G401.6 (cell line): ENCODE measurements around the gene MISP3.
"Not testable (repeated sequence)": the region's sequence is repeated elsewhere in the genome, so short reads cannot be mapped to it uniquely, and the experiment has no call there.

Source experiments
- FAIRE-seq: peaks from 2 replicates; lab custom pipeline; 2012; peaks lifted over from hg19 to GRCh38; lab: Jason Lieb, UNC

MISP3 gene

GRCh38 chr19:14072535-14073260 is at the start of gene MISP3:
Gene MISP3 (plus strand): TSS chr19:14072786. CDS start chr19:14073310, 524 bp downstream.
- FAIRE-seq: no peak

- FAIRE-seq: peak; percentile 84
These were observed 49.0 kb upstream of the MISP3 start for GRCh38 chr19:14023404-14024235.

GRCh38 chr19:14026652-14027192 is 45.9 kb upstream of the MISP3 start:
- FAIRE-seq: not testable (repeated sequence)

DNA sequence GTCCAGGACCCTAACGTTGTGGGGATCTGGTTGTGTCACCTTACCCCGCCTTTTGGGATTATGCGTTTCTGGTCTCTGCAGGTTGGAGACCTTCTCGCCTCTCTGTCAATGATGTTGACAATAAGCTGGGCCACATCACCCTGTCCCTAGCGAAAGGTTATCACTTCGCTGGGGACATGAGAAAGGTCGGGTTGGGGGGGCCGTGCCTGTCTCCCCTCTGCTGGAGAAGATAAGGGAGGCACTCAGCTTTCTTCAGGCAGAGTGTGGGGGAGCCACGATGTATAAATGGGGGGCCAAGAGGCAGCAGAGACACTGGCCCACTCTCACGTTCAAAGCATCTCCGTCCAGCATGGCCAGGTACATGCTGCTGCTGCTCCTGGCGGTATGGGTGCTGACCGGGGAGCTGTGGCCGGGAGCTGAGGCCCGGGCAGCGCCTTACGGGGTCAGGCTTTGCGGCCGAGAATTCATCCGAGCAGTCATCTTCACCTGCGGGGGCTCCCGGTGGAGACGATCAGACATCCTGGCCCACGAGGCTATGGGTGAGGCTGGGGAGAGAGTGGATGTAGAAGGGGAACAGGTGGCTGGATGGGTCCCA is 44.6 kb upstream of the MISP3 start, which contains the start of gene RLN3:
Gene RLN3, plus strand, starts transcription at position 293 of the 595 bp plus-strand sequence. Its CDS starts 57 bp downstream, at position 350.
- no peak for FAIRE-seq

DNA sequence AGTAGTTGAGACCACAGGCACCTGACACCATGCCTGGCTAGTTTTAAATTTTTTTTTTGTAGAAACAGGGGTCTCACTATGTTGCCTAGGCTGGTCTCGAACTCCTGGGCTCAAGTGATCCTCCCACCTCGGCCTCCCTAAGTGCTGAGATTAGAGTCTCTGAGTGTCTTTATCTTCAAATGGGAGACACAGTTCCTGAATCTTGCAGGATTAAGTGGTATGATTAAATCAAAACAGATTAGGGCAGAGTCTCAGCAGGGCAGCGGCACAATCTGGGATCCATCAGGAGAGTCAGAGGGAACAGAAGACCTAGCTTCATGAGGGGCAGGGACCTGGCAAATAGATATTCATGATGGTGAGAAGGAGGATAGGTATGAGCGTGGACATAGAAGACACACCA is 43.7 kb upstream of the MISP3 start:
- FAIRE-seq: no peak

- no peak for FAIRE-seq
These were observed 41.4 kb upstream of the MISP3 start for GRCh38 chr19:14030997-14031718.

DNA sequence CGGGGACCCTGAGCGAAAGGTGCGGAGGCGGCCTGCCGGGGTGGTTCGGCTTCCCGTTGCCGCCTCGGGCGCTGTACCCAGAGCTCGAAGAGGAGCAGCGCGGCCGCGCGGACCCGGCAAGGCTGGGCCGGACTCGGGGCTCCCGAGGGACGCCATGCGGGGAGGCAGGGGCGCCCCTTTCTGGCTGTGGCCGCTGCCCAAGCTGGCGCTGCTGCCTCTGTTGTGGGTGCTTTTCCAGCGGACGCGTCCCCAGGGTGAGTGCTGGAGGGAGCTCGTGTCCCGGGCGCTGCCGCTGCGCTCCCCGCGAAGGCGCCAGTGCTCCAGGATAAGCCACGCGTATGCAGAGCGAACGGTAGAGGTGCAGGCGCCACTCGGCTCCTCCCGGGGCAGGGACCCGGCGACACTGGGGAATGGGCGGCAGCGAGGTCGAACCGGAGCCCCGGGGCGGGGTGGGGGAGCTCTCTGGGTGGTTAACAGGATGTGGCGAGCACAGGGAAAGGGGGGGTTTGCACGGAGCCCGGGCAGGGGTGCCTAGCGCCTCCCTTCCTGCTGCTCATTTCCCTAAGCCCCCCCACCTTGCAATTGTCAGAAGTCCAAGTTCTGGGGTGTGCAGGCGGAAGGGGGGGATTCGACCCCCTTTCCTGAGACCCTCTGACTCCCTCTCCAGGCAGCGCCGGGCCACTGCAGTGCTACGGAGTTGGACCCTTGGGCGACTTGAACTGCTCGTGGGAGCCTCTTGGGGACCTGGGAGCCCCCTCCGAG is 40.7 kb upstream of the MISP3 start, which contains the start of gene IL27RA:
Gene IL27RA, plus strand, starts transcription at position 44 of the 762 bp plus-strand sequence. Its CDS starts 111 bp downstream, at position 155.
- no peak for FAIRE-seq

GRCh38 chr19:14033946-14034345 is 38.6 kb upstream of the MISP3 start:
- FAIRE-seq: no peak

DNA sequence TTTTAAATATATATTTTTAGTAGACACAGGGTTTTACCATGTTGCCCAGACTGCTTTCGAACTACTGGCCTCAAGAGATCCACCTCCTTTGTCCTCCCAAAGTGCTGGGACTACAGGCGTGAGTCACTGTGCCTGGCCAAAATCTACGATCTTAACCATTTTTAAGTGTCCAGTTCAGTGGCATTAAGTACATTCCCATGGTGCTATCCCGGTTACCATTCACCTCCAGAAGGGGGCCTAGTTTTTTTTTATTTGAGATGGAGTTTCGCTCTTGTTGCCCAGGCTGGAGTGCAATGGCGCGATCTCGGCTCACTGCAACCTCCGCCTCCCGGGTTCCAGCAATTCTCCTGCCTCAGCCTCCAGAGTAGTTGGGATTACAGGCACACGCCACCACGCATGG is 37.4 kb upstream of the MISP3 start:
- not testable (repeated sequence) for FAIRE-seq

- no peak for FAIRE-seq
These were observed 36.9 kb upstream of the MISP3 start for GRCh38 chr19:14035706-14036105.

- FAIRE-seq: no peak
These were observed 33.4 kb upstream of the MISP3 start for GRCh38 chr19:14039181-14039580.

GRCh38 chr19:14042659-14043608 is 29.7 kb upstream of the MISP3 start:
- FAIRE-seq: peak; percentile 82

DNA sequence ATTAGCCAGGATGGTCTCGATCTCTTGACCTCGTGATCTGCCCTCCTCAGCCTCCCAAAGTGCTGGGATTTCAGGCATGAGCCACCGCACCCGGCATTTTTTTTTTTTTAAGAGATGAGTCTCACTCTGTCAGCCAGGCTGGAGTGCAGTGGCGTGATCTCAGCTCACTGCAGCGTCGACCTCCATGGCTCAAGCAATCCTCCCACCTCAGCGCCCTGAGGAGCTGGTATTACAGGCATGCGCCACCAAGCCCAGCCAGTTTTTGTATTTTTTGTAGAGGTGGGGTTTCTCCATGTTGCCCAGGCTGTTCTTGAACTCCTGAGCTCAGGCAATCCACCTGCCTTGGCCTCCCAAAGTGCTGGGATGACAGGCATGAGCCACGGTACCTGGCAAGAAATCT is 24.7 kb upstream of the MISP3 start:
- FAIRE-seq: not testable (repeated sequence)

GRCh38 chr19:14048443-14049153 is 24.0 kb upstream of the MISP3 start:
- FAIRE-seq: no peak

DNA sequence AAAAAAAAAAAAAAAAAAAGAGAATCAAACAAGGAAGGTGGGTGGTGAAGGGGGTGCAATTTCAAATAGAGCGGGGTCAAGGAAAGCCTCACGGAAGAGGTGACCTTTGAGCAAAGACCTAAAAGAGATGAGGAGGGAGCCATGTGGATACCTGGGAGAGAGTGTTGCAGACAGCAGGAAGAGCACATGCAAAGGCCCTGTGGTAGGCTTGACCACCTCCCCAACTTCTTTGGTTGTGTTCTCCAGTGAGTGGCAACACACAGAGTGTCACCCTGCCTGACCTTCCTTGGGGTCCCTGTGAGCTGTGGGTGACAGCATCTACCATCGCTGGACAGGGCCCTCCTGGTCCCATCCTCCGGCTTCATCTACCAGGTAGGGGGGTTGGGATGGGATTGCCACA is 22.1 kb upstream of the MISP3 start:
- no peak for FAIRE-seq

GRCh38 chr19:14050961-14051360 is 21.6 kb upstream of the MISP3 start:
- not testable (repeated sequence) for FAIRE-seq

- FAIRE-seq: no peak
These were observed 20.6 kb upstream of the MISP3 start for GRCh38 chr19:14051980-14052379.

DNA sequence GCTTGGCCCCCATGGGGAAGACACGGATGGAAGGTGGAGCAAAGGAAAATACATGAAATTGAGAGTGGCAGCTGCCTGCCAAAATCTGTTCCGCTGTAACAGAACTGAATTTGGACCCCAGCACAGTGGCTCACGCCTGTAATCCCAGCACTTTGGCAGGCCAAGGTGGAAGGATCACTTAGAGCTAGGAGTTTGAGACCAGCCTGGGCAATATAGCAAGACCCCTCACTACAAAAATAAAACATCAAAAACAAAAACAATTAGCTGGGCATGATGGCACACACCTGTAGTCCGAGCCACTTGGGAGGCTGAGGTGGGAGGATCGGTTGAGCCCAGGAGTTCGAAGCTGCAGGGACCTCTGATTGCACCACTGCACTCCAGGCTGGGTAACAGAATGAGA is 20.1 kb upstream of the MISP3 start:
- no peak for FAIRE-seq

DNA sequence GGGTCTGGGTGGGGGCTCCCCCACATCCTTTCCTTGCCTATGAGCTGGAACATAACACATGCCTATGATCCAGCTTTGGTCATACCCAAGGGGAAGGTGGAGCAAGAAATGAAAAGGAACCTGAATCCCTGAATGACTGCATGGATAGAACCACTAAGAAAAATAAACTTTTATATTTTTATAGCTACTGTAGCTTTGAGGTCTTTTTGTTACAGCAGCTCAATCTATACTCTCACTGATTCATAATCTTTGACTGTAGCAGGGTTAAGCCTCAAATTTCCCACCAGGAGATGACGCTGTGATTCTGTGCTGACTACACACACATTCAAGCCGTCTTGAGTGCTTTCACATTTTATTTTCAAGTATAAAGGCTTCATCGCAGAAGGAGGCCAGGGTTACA is 19.6 kb upstream of the MISP3 start:
- no peak for FAIRE-seq
